ENCODE data around the gene SLC35F6. TPM values are rescaled to one million over a fixed set of nuclear protein-coding genes. Genes with fewer than 3 reads are reported as not detected.

Gene SLC35F6
- total and polyA plus RNA-seq, 9 of the 15 experiments (the other 6 are each of a cell fraction or from before 2014, with no cell fraction given): 11.9 to 47.3 (median 22.5) TPM

DNA sequence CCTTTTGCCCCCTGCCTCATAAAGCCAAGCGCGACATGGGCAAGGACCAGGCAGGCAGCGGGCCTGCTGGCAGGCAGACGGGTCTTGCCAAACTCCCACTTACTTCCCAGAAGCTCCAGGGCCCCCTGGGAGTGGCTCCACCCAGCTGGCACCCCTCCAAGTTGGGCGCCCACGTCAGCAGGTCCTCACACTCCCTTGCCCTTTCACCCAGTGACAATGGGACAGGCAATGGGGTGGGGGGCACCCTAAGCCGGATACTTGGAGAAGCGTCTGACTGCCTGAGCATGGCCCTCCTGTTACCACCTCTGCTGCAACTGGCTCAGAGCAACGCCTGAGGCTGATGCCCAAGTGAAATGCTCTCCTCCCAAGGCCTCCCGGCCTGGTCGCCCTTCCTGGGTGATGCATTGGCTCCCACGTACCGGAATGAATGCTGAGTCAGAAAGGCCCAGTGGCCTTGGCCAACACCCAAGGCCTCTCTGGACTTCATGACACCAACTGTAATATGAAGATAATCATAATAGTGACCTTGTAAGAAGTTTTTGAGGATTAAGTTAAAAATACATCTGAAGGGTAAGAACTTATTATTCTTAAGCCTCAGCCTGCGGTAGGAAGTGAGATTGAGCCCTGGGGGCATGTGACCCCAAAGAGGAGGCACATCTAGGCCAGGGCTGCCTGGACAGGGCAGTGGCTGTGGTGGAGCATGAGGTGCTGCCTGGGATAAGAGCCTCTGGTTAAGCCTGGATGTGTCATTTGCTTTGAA, 39.9 kb upstream of the SLC35F6 start (continued):
- TF ChIP-seq SIN3A (IDR thresholded peaks at IDR 0.05; ENCODE audit: borderline replicate concordance in 2 of 2, control insufficient read depth in 1 of 2, low read depth in 2 of 2, low read length in 2 of 2): no peak
- TF ChIP-seq ZNF133 (CRISPR knock-in tag; IDR thresholded peaks at IDR 0.05): no peak
- TF ChIP-seq, protein P1, sequence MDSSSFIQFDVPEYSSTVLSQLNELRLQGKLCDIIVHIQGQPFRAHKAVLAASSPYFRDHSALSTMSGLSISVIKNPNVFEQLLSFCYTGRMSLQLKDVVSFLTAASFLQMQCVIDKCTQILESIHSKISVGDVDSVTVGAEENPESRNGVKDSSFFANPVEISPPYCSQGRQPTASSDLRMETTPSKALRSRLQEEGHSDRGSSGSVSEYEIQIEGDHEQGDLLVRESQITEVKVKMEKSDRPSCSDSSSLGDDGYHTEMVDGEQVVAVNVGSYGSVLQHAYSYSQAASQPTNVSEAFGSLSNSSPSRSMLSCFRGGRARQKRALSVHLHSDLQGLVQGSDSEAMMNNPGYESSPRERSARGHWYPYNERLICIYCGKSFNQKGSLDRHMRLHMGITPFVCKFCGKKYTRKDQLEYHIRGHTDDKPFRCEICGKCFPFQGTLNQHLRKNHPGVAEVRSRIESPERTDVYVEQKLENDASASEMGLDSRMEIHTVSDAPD (CRISPR knock-in tag; IDR thresholded peaks at IDR 0.05): no peak
- TF ChIP-seq PPARD (CRISPR knock-in tag; IDR thresholded peaks at IDR 0.05): no peak
- peak; percentile 27; the same call in 1 of the 2 replicates for TF ChIP-seq CREM (IDR thresholded peaks at IDR 0.05; ENCODE audit: low read depth)
- TF ChIP-seq SNIP1 (IDR thresholded peaks at IDR 0.05; ENCODE audit: low read depth): no peak
- no peak for TF ChIP-seq ZNF274 (IDR thresholded peaks at IDR 0.05; ENCODE audit: borderline replicate concordance, low read depth, low read length)
- TF ChIP-seq CREB3 (tag; conservative IDR thresholded peaks at IDR 0.05; ENCODE audit: low read depth): peak; percentile 52
- no peak for TF ChIP-seq HSF4 (CRISPR knock-in tag; IDR thresholded peaks at IDR 0.05; ENCODE audit: borderline replicate concordance)
- no peak for TF ChIP-seq ZNF140 (CRISPR knock-in tag; IDR thresholded peaks at IDR 0.05)
- TF ChIP-seq NR2C1 (IDR thresholded peaks at IDR 0.05): peak; percentile 53; the same call in 1 of the 2 replicates
- peak; percentile 60 for TF ChIP-seq NR2C1 (tag; IDR thresholded peaks at IDR 0.05)
- no peak for TF ChIP-seq RNF219 (CRISPR knock-in tag; IDR thresholded peaks at IDR 0.05)
- peak; percentile 77 for TF ChIP-seq SMAD4 (CRISPR knock-in tag; conservative IDR thresholded peaks at IDR 0.05)
- no peak for TF ChIP-seq TAF9B (IDR thresholded peaks at IDR 0.05; ENCODE audit: partially characterized antibody)
- no peak for TF ChIP-seq MCM3 (IDR thresholded peaks at IDR 0.05)
- peak; percentile 43; the same call in 1 of the 2 replicates for TF ChIP-seq CREB3L1 (IDR thresholded peaks at IDR 0.05; ENCODE audit: borderline replicate concordance, low read depth)
- TF ChIP-seq ZNF778 (CRISPR knock-in tag; IDR thresholded peaks at IDR 0.05): no peak
- TF ChIP-seq ZNF717 (CRISPR knock-in tag; IDR thresholded peaks at IDR 0.05): no peak
- peak; percentile 72 for TF ChIP-seq ZFX (CRISPR knock-in tag; IDR thresholded peaks at IDR 0.05)
- no peak for TF ChIP-seq ZNF280B (CRISPR knock-in tag; IDR thresholded peaks at IDR 0.05)

Measured in K562 (cell line).